HG03097 (cell line): ENCODE results near the gene MYOM3.
"Not testable (repeated sequence)": the region's sequence is repeated elsewhere in the genome, so short reads cannot be mapped to it uniquely, and the experiment has no call there.

ENCODE experiments used
- ATAC-seq: cut with Tn5 transposase; IDR thresholded peaks from one replicate; pipeline ENCODE4 v1.9.1; 2021; ENCODE audit not compliant: unreplicated experiment, low FRiP score

Gene MYOM3

DNA sequence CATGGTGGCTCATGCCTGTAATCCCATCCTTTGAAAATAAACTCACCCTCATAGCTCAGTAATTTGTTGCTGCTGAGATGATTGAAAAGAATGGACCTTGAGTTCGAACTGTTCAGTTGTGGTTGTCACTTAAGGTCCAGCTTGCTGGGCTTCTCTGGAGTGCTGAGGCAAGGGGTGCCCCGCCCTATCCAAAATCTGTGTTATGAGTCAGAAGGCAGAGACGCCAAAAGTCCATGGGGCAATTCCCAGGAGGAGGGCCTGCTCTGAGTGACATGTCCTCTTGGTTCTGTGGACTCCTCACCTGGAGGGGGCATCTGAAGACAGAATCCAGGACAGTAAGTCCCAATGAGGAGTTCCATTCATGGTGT lies 64.8 kb downstream of the MYOM3 start:
- no peak for ATAC-seq

DNA sequence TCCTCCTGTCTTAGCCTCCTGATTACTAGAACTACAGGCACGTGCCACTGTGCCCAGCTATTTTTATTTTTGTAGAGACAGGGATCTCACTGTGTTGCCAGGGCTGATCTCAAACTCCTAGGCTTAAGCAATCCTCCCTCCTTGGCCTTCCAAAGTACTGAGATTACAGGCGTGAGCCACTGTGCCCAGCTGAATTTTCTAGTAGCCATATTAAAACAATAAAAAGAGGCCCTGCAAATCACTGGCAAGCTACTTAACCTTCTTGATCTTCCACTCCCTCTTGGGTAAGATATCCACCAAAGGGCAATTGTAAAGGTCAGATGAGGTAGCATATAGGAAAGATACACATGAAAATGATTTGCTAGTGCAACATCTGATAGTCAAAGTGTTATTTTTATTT lies 66.2 kb downstream of the MYOM3 start:
- no peak for ATAC-seq

DNA sequence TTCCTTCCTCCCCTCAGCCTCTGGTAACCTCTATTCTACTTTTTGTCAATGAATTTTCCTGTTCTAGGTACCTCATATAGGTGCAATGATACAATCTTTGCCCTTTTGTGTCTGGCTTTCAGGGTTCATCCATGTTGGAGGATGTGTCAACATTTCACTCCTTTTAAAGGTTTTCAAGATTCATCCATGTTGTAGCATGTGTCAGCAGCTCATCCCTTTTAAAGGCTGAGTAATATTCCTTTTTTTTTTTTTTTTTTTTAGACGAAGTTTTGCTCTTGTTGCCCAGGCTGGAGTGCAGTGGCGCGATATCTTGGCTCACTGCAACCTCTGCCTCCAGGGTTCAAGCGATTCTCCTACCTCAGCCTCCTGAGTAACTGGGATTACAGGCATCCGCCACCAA lies 67.3 kb downstream of the MYOM3 start:
- ATAC-seq: not testable (repeated sequence)

DNA sequence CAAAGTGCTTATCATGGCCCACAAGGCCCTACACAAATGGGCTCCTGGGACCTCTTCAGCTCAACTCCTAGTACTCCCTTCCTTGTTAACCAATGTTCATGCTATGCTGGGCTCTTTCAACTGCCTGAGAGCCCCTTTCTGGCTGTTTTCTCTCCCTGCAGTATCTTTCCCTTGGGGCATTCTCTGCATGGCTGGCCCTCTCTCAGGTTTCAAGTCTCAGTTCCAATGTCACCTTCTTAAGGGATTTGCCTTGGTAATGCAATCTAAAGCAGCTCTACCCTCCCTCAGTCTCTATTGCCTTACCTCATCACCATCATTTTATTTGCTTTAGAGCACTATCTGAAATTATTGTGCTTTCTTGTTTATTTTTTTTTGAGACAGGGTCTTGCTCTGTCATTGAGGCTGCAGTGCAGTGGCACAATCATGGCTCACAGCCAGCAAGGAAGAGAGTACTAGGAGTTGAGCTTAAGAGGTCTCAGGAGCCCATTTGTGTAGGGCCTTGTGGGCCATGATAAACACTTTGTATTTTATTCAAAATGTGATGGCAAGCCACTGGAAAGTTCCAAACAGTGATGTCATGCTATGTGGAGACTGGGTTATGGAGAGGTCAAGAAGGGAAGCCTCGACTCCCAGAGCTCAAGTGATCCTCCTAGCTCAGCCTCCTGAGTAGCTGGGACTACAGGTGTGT lies 68.4 kb downstream of the MYOM3 start:
- no peak for ATAC-seq

DNA sequence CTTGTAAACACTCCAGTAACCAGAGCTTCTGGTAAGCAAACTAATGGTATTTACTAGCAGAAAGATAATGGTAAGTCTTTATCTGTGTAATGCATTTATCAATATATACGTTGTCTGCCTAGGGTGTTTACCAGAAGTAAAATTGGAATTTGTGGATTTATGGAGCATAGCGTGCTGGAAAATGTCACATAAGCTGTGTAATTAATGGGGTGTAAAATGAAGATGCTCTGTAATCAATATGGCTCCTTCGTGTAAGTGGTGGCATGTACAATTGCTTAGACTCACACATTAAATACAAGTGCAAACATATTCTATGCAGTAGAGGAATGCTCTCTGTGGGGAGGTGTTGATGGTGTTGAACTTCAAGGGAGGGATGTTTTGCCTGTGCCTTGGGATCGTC lies 69.6 kb downstream of the MYOM3 start:
- ATAC-seq: no peak

DNA sequence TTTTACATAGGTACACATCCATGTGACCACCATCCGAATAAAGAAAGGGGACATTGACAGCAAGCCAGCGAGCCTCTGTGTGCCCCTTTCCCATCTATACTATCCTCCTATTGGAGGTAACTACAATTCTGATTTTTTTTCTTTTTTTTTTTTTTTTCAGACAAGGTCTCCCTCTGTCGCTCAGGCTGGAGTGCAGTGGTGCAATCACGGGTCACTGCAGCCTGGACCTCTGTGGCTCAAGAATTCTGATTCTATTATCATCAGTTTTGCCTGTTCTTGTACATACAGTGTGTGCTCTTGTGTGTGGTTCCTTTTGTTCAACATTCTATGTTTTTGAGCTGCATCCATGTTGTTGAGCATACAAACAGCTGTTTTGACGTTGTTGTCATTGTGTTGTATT lies 75.8 kb downstream of the MYOM3 start:
- ATAC-seq: no peak

DNA sequence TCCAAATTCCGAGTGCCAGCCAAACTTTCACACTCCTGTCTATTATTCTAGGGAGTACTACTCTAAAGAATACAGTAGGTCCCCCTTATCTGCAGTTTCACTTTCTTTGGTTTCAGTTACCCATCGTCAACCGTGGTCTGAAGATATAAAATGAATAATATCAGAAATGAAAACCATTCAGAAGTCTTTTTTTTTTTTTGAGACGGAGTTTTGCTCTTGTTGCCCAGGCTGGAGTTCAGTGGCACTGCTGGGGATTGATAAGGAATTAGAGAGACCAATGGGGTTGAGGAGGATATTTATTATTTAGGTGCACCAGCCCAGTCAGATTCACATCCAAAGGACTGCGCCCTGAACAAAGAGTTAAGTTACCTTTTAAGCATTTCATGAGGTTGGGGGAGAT lies 79.0 kb downstream of the MYOM3 start:
- no peak for ATAC-seq

DNA sequence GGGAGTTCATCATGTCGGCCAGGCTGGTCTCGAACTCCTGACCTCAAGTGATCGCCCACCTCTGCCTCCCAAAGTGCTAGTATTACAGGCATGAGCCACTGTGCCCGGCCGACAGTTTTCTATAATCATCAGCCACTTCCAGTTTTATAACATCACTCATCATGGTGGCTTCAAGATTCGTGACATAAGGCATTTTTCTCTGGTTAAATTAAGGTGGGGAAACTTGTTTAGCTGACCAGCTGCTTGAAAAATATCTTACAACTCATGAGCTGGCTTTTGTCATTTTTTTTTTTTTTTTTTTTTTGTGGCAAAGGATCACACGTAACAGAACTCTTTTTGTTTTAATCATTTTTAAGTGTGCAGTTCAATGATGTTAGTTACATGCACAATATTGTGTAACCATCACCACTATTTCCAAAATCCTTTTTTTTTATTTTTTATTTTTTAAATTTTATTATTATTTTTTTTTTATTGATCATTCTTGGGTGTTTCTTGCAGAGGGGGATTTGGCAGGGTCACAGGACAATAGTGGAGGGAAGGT lies 80.9 kb downstream of the MYOM3 start:
- not testable (repeated sequence) for ATAC-seq

DNA sequence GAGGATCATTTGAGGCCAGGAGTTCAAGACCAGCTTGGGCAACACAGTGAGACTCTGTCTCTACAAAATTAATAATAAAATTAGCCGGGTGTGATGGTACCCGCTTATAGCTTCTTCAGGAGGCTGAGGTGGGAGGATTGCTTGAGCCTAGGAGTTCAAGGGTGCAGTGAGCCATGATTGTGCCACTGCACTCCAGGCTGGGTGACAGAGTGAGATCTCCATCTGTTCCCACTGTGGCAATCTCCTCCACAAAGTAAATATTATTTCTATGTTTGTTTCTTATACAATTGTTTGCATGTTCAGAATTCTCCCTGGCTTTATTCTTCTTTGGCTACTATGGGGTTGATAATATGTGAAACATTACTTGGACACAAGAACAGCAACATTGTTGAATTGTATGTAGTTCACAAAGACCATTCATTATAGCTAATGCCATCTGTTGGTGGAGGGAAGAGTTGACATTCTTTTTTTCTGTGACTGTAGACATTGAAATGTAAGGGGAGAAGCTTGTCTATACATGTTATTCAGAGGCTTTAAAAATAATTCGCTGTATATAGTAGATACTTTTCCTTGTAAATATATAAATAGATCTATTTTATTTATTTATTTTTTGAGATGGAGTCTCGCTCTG lies 84.0 kb downstream of the MYOM3 start:
- ATAC-seq: no peak

DNA sequence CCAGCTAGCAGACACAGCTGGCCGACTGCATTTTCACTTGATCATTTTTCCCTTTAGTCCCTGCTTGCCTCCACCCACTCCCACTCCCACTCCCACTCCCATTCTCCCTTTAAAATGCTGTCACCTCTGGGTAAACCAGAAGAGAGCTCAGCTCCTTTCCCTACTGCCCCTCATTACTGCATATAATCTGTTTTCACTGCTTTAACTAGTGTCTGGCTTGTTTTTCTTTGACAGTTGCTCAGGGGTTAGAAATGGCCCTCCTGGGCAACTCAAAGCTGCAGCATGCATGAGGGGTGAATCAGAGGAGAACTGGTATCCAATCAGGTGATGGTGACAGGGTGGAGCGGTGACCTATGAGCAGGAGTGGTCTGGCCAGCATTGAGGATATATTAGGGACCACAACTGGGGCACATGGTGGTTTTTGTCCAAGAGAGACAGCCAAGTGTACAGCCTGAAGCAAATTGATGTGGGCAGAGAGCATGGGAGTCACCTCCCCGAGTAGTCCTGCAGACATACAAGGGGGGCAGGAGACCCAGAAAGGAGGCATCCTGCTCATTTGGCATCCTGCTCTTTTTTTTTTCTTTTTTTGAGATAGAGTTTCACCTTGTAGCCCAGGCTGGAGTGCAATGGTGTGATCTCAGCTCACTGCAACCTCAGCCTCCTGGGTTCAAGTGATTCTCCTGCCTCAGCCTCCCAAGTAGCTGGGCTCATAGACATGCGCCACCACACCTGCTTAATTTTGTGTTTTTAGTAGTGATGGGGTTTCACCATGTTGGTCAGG lies 89.2 kb downstream of the MYOM3 start:
- no peak for ATAC-seq

DNA sequence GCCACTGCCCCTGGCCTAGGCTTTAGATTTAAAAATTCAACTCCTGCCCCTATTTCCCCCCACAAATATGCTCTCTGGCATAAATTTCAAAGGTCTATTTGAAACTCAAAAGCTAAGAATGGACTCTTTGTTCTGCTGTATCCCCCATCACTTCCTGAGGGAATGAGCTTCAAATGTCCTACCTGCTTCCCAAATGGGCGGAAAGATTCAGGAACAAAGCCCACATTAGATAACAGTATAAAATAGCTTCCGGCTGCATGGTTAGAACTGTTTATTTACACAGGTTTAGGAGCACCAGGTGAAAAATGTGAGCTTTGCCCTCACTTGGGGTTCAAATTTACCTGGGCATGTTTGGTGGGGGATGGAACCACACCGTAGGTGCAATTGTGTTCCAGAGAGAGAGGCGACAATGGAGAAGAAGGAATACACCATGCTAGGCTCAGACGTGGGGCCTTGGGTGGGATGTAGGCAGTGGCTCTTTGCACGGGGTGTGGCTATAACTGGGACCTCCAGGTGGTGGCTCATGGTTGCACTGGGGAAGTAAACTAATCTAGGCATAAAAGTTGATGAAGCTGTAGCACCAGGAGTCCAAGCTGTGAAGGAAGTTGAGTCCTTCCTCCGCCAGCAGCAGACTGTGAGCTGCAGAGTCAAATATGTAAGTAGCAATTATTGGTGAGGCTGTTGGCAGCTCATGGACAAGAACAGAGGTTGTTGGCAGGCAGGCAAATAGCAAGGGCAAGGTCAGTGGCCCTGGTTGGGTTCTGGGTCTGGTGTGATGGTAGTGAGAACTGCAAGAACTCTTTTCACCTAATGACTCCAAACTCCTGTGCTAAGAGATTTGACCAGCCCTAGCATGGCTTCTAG lies 90.3 kb downstream of the MYOM3 start:
- ATAC-seq: no peak

DNA sequence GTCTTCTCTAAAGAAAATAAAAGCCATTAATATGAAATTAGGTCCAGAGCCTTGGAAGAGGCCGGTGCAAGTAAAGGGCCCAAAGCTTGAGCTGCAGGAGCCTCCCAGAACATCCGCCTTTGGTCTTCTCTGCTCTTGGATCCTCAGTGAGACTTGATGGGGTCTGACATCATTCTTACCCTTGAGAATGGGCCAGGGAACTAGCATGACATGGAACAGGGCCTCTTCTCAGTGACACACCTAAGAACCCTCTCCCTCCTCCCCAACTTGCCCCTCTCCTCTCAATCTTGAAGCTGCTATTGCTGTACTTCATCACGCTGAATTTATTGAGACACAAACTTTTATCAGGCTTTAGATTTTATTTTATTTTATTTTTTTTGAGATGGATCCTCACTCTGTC lies 91.5 kb downstream of the MYOM3 start:
- no peak for ATAC-seq

DNA sequence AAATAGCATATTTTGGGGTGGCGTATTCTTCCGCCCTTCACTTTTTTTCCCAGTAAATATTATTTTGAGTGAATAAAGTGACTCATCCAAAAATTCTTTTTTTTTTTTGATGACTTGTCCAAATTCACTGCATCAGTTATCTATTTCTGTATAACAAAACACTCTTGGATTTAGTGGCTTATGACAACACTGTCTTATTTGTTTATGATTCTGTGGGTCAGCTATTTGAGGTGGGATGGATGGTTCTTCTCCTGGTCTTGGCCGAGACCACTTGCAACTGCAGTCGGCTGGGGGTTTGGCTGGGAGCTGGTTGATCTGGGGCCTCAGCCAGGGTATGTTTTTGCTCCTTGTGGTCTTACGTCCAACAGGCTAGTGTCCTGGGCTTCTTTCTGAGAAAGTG lies 91.9 kb downstream of the MYOM3 start:
- ATAC-seq: no peak

DNA sequence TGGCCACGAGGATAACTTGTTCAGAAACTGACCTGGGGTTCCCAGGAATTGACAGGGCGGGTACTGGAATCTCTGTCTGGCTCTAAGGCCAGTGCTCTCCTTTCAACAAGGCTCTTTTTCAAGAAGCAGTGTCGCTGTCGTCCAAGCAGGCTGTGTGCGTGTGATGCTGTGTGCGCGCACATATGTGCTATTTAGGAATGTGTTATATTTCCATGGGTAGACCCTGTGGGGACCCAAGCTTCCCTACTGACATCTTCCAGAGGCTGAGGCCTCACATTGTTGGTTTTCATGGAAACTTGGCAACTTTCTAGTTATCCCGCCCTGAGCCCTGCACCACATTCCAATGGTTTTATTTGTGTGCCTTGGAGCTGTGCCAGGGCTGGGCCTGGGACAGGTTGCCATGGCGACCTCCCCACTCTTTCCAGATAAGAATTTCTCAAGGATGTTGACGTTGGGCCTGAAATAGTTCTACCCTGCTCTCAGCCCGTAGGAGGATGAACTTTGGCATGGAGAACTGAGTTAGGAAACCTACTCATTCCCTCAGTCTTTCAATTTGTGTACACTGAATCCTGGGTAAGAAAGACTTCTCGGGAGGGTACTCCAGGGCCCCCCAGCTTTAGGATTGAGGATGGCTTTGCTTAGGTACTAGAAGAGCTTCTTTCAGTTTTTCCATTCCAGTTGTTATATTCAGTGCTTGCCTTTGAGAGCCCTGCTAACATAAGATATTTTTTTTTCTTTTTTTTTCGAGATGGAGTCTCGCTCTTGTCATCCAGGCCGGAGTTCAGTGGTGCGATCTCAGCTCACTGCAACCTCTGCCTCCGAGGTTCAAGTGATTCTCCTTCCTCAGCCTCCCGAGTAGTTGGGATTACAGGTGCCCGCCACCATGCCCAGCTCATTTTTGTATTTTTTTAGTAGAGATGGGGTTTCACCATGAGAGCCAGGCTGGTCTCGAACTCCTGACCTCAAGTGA lies 93.0 kb downstream of the MYOM3 start:
- ATAC-seq: no peak

DNA sequence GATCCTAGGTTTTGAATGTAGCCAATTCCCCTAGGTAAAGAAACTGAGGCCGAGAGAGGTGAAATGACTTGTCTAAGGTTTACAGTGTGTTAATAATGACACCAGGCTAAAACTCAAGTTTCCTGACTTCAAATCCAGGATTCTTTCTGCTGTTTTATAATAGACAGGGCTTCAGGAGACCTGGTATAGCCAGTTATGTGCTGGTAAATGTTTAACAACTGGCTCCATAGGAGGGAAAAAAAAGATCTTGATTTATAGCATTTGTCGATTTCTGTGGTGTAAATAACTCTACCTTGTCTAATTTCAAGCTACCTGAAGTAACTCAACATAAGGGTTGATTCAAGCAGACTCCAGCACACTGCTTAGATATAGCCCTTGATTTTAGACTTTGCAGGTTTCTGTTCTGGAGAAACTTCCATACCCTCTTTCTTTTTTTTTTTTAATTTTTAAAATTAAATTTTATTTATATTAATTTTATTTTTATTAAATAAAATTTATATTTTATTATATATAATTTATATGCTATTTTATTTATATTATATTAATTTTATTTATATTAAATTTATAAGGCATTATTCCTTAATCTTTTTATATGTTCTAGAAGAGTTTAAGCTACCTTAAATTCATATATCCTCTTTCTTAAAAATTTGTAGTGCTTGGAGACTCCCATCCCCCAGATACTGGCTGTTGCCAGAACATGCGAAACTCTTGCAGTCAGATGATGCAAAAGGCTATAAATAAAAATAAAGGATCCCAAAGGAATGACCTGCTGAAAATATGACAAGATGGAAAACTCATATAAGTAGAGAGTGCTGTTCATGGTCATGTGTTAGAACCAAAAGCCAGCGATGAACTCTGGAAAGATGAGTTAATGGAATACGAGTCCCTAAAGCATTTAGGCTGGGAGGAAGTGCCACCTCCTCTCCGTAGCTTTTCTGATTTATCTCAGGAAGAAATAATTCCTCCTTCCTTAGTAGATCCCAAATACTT lies 96.4 kb downstream of the MYOM3 start:
- ATAC-seq: no peak

DNA sequence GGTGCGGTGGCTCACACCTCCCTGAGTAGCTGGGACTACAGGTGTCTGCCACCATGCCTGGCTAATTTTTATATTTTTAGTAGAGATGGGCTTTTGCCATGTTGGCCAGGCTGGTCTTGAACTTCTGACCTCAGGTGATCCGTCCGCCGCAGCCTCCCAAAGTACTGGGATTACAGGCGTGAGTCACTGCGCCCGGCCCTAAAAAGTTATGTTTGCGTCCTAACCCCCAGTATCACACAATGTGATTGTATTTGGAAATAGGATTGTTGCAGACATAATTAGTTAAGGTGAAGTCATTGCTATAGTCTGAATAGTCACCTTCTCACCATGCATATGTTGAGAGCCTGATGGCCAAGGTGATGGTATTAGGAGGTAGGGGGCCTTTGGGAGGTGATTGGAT lies 99.1 kb downstream of the MYOM3 start:
- not testable (repeated sequence) for ATAC-seq

DNA sequence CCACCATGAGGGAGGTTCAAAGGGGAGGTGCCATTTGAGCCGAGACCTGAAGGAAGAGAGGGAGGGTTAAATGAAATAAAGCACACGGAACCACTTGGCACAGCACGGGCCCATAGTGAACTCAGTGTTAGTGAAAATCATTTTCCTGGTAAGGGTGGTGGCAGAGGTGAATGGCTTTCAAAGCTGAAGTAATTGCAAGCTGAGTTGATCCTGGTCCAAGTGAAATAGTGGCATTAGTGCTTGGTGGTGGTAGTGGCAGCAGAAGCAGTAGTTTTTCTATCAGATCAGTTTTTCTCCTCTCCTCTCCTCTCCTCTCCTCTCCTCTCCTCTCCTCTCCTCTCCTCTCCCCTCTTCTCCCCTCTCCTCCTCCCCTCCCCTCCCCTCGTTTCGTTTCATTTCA lies 101.3 kb downstream of the MYOM3 start:
- no peak for ATAC-seq

DNA sequence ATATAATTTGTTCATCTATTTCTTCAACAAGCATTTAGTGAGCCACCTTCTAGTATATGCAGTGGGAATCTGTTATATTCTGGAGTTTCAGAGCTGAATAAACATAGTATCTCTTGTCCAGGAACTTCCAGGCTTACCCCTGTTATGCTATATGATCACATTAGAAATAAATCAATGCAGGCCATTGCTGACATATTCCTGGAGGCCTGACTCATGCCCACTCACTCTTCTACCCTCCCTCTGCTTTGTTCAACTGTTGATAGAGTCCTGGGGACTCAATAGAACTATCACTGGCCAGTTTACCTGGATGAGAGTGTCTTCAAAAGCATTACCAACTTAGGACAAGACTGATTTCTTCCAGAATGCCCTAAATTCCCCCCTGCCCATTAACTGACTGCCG lies 102.5 kb downstream of the MYOM3 start:
- no peak for ATAC-seq
